Endothelial cell of umbilical vein (primary cell): ENCODE data around the gene FAM32A. TPM values are rescaled to one million over a fixed set of nuclear protein-coding genes. Genes with fewer than 3 reads are reported as not detected.

Source experiments
- BruUV-seq: library from RNA; stranded (reverse); fragments of 400-500 nt; replicated peaks from 2 replicates; lab custom pipeline; 2021; lab: Mats Ljungman, UMichigan
- CTCF ChIA-PET: fragments of 300-600, 350-600 bp; sonication (Branson Sonifier 250); formaldehyde crosslinking; loops from one replicate; lab custom pipeline; 2021; ENCODE audit warnings: antibody characterized with exemption, inconsistent platforms; lab: Charles Lee
- POLR2A ChIA-PET: fragments of 300-600, 350-600 bp; sonication (Branson Sonifier 250); formaldehyde crosslinking; loops from one replicate; lab custom pipeline; 2021; ENCODE audit warnings: antibody characterized with exemption, inconsistent platforms; lab: Charles Lee
- DNase-seq: peaks from one replicate; pipeline ENCODE4 v3.0.0-alpha.2; 2011; ENCODE audit warnings: low read depth, low spot score
- FAIRE-seq: peaks from 2 replicates; lab custom pipeline; 2011; peaks lifted over from hg19 to GRCh38; lab: Jason Lieb, UNC
- H2AFZ ChIP-seq: 2 replicates; pipeline ENCODE4 v1.6.0; 2012; ENCODE audit warnings: low read depth, low read length, control low read depth, inconsistent platforms
- H3K27ac ChIP-seq: 2 replicates; pipeline ENCODE4 v1.5.1; 2011; ENCODE audit warnings: low read depth, mild to moderate bottlenecking, control low read depth, low read length, moderate library complexity; ENCODE audit not compliant: insufficient read depth
- H3K27me3 ChIP-seq, 2 experiments: 2 replicates each; pipeline versions ENCODE4 v1.6.0 to v1.6.1; 2011; ENCODE audit warnings: low read length in 2 of 2, mixed read lengths in 1 of 2; ENCODE audit not compliant: control insufficient read depth in 2 of 2, insufficient read depth in 2 of 2
- H3K36me3 ChIP-seq, 2 experiments: 2 replicates in 1 of 2; 3 replicates in 1 of 2; pipeline ENCODE4 v1.5.1; 2011; ENCODE audit warnings: low read length in 2 of 2, mild to moderate bottlenecking in 1 of 2, moderate library complexity in 1 of 2; ENCODE audit not compliant: control insufficient read depth in 2 of 2, insufficient read depth in 2 of 2; ENCODE audit errors: extremely low read depth in 1 of 2
- H3K4me1 ChIP-seq: 3 replicates; pipeline ENCODE4 v1.5.1; 2011; ENCODE audit warnings: mild to moderate bottlenecking, low read length; ENCODE audit not compliant: control insufficient read depth, insufficient read depth; ENCODE audit errors: extremely low read depth
- H3K4me2 ChIP-seq: 2 replicates; pipeline ENCODE4 v1.6.1; 2011; ENCODE audit warnings: low read length, control low read depth, mixed read lengths; ENCODE audit not compliant: insufficient read depth
- H3K4me3 ChIP-seq, 3 experiments: fragments of 200-600 bp in 1 of 3; sonication (generic), shearing (Covaris generic) in 1 of 3; replicated peaks in 1 of 3; 2 replicates each; pipeline ENCODE4 v1.5.1; 2011 to 2016; ENCODE audit warnings: control low read depth in 3 of 3, low read length in 3 of 3, mild to moderate bottlenecking in 2 of 3, inconsistent platforms in 1 of 3, low read depth in 1 of 3, moderate library complexity in 1 of 3; ENCODE audit not compliant: insufficient read depth in 1 of 3
- H3K79me2 ChIP-seq: 2 replicates; pipeline ENCODE4 v1.6.0; 2012; ENCODE audit warnings: low read length, inconsistent platforms; ENCODE audit not compliant: control insufficient read depth, insufficient read depth
- H3K9ac ChIP-seq: replicated peaks from 2 replicates; pipeline ENCODE3; 2011; ENCODE audit warnings: low read length, control low read depth; ENCODE audit not compliant: insufficient read depth; ENCODE audit errors: extremely low read depth
- H3K9me1 ChIP-seq: replicated peaks from 3 replicates; pipeline ENCODE4 v1.6.0; 2011; ENCODE audit warnings: mild to moderate bottlenecking, low read length; ENCODE audit not compliant: control insufficient read depth, insufficient read depth; ENCODE audit errors: extremely low read depth
- H3K9me3 ChIP-seq: replicated peaks from 2 replicates; pipeline ENCODE4 v1.5.1; 2012; ENCODE audit warnings: low read length, inconsistent platforms; ENCODE audit not compliant: control insufficient read depth, insufficient read depth
- H4K20me1 ChIP-seq: replicated peaks from 2 replicates; pipeline ENCODE3; 2011; ENCODE audit warnings: mild to moderate bottlenecking, low read length; ENCODE audit not compliant: control insufficient read depth, insufficient read depth; ENCODE audit errors: extremely low read depth
- CTCF ChIP-seq, 2 donors: IDR thresholded peaks; 1 replicate in 1 of 2; 2 replicates in 1 of 2; pipeline ENCODE4 v1.5.1; 2011; ENCODE audit warnings: low read length in 2 of 2, mild to moderate bottlenecking in 2 of 2, moderate library complexity in 2 of 2, control low read depth in 1 of 2, inconsistent platforms in 1 of 2, low read depth in 1 of 2; ENCODE audit not compliant: insufficient read depth in 1 of 2; ENCODE audit errors: extremely low read depth in 1 of 2
- EZH2 ChIP-seq: IDR thresholded peaks from 2 replicates; pipeline ENCODE4 v1.6.1; 2012; ENCODE audit warnings: borderline replicate concordance, low read depth, mild to moderate bottlenecking, moderate library complexity, low read length, inconsistent platforms; ENCODE audit not compliant: severe bottlenecking
- FOS ChIP-seq: IDR thresholded peaks from 2 replicates; pipeline ENCODE4 v1.6.1; 2011; ENCODE audit warnings: mild to moderate bottlenecking, low read length, moderate library complexity, borderline replicate concordance; ENCODE audit not compliant: insufficient read depth
- GATA2 ChIP-seq: IDR thresholded peaks from 2 replicates; pipeline ENCODE4 v1.7.0; 2011; ENCODE audit warnings: low read depth, mild to moderate bottlenecking, moderate library complexity, mixed read lengths, low read length; ENCODE audit not compliant: insufficient read length, insufficient read depth
- JUN ChIP-seq: IDR thresholded peaks from 2 replicates; pipeline ENCODE4 v1.6.1; 2011; ENCODE audit warnings: borderline replicate concordance, low read depth; ENCODE audit not compliant: insufficient read length, insufficient read depth
- MAX ChIP-seq: IDR thresholded peaks from 2 replicates; pipeline ENCODE4 v1.6.1; 2011; ENCODE audit not compliant: insufficient read depth, insufficient read length
- POLR2A ChIP-seq: IDR thresholded peaks from 2 replicates; pipeline ENCODE4 v1.6.1; 2012; ENCODE audit warnings: low read depth, mild to moderate bottlenecking, control low read depth, low read length
- POLR2AphosphoS5 ChIP-seq: IDR thresholded peaks from 2 replicates; pipeline ENCODE4 v1.6.1; 2012; ENCODE audit warnings: low read depth, mild to moderate bottlenecking, control low read depth, low read length, moderate library complexity; ENCODE audit not compliant: insufficient read depth
- dilution Hi-C: fragments of 300-500 bp; cut with MboI; formaldehyde crosslinking; loops from one replicate; pipeline ENCODE4 v1.15.0; 2019; ENCODE audit warnings: low sequenced_read_pairs; ENCODE audit not compliant: extremely low pct_ligation_motif_present
- intact Hi-C: fragments of 100-400 bp; cut with micrococcal nuclease; formaldehyde crosslinking; loops from one replicate; pipeline ENCODE4 v1.10.0; 2022
- polyA plus RNA-seq, 4 experiments: library from polyadenylated mRNA; depleted of rRNA in 3 of 4; stranded (reverse) in 3 of 4; unstranded in 1 of 4; fragments of >200 nt; gene quantifications; 2 replicates each; pipeline versions ENCODE4 v1.2.1 to v1.2.3, GENCODE V29; 2011 to 2012; ENCODE audit warnings: missing spikeins in 1 of 4
- total RNA-seq: library from RNA; stranded (reverse); gene quantifications from 2 replicates; pipeline ENCODE4 v1.2.3, GENCODE V29; 2021

FAM32A gene
- total and polyA plus RNA-seq, 2 donors (not counting 3 experiments of a cell fraction or from before 2014, with no cell fraction given): 82.8 to 130 TPM

- no peaks in the 10 kb centered on the region for H3K9me1 ChIP-seq
- H3K4me3 ChIP-seq: no peak overlapping the region
- H3K4me2 ChIP-seq: no peak overlapping the region
- ChIA-PET CTCF (interaction anchor here (1.1 to 1.3 kb wide), 2 partner anchors 17 to 18 kb away, joined by 3 to 5 read pairs; partner anchors contain the start of gene FAM32A), POLR2A (no interaction called here)
- TF ChIP-seq EZH2 (no peak), POLR2A (no peak), POLR2AphosphoS5 (no peak), CTCF (IDR thresholded peaks at IDR 0.05; ENCODE audit: extremely low read depth in 1 of 2, insufficient read depth in 1 of 2, low read depth in 1 of 2, low read length in 2 of 2) (no peak), FOS (no peak), GATA2 (no peak), JUN (no peak), MAX (no peak)
- H4K20me1 ChIP-seq: no peaks in the 10 kb centered on the region
- no peak for FAIRE-seq
- no peak for DNase-seq
- no peak overlapping the region for H3K27ac ChIP-seq
- H2AFZ ChIP-seq: no peak overlapping the region
- no TSS peak for BruUV-seq
- intact Hi-C loops (no loop called here), dilution Hi-C loops (no loop called here)
- H3K79me2 ChIP-seq: no peaks in the 10 kb centered on the region
- H3K9me3 ChIP-seq: no peaks in the 10 kb centered on the region
- no peaks in the 10 kb centered on the region for H3K4me1 ChIP-seq
- no peaks in the 10 kb centered on the region for H3K27me3 ChIP-seq
- no peaks in the 10 kb centered on the region for H3K36me3 ChIP-seq
- H3K9ac ChIP-seq: no peak overlapping the region
Measured at GRCh38 chr19:16168465-16169081, 16.6 kb upstream of the FAM32A start.
